Psoas muscle (tissue), 8 donors: ENCODE data around the gene RNLS. TPM values are rescaled to one million over a fixed set of nuclear protein-coding genes. Genes with fewer than 3 reads are reported as not detected.

ENCODE experiments used
- ATAC-seq, 4 donors: fragments of 200-7000 bp; cut with Tn5 transposase; one replicate each; pipeline ENCODE4 v1.9.1; 2020; ENCODE audit warnings: moderate library complexity in 3 of 4, mild to moderate bottlenecking in 2 of 4
- DNase-seq, 2 donors: peaks; one replicate each; pipeline ENCODE4 v3.0.0-alpha.2; 2020
- H3K27ac ChIP-seq: fragments of 200-600 bp; one replicate; pipeline ENCODE4 v1.8.0; 2022
- H3K27me3 ChIP-seq, 3 donors: fragments of 200-600 bp in 1 of 3; one replicate each; pipeline versions ENCODE4 v1.6.1 to v1.8.0; 2013 to 2022; ENCODE audit warnings: low read length in 2 of 3, mild to moderate bottlenecking in 2 of 3, moderate library complexity in 1 of 3; ENCODE audit not compliant: insufficient read depth in 3 of 3
- H3K36me3 ChIP-seq, 2 donors: fragments of 200-600 bp in 1 of 2; one replicate each; pipeline versions ENCODE4 v1.6.1 to v1.8.0; 2013 to 2022; ENCODE audit warnings: low read depth in 1 of 2, mild to moderate bottlenecking in 1 of 2, moderate library complexity in 1 of 2; ENCODE audit not compliant: insufficient read depth in 1 of 2
- H3K4me1 ChIP-seq: fragments of 200-600 bp; one replicate; pipeline ENCODE4 v1.8.0; 2022
- H3K4me3 ChIP-seq: fragments of 200-600 bp; one replicate; pipeline ENCODE4 v1.8.0; 2022; ENCODE audit warnings: mild to moderate bottlenecking
- H3K9me3 ChIP-seq: fragments of 200-600 bp; one replicate; pipeline ENCODE4 v1.8.0; 2022
- WGBS, 3 donors: extraction: QIAGEN DNeasy Blood & Tissue Kit; methylation state at CpG; one replicate each; pipeline versions ENCODE4 v1.1.6 to v1.1.7; 2013; 5-methylcytosine and 5-hydroxymethylcytosine counted together
- intact Hi-C, 2 donors: fragments of 100-400 bp; cut with DNase I; formaldehyde crosslinking; loops; one replicate each; pipeline versions ENCODE4 v1.11.0 to v1.14.2; 2022
- polyA plus RNA-seq, 3 donors: library from polyadenylated mRNA; stranded (reverse); fragments of 200-250 nt; gene quantifications; one replicate each; pipeline ENCODE4 v1.2.3, GENCODE V29; 2013
- total RNA-seq, 4 donors: library from RNA; stranded (reverse); fragmentation: NEBNext Ultra II Directional in 2 of 4; extraction: Animal tissue kit (Norgen Biotek cat#: 25700) in 2 of 4; gene quantifications; one replicate each; pipeline versions ENCODE4 v1.2.1 to v1.2.4, GENCODE V29; 2021 to 2023
- TF ChIP-seq, protein P1 (sequence below): fragments of 200-600 bp; IDR thresholded peaks from one replicate; pipeline ENCODE4 v1.8.0; 2022; ENCODE audit warnings: antibody characterized with exemption
- donor health status: healthy with polysubstance abuse.
- donor health status: DM: no; HTN: no; CAD: no; lungs with moderate emphysema.
- donor health status: Bipolar disorder and iron deficiency.
- donor health status: healthy.
- donor health status: DM: yes; HTN: yes; CAD: no.
- donor health status: DM: no; HTN: no; CAD: no.
- donor health status: DM: no; HTN: no; CAD: no.
- donor health status: DM: yes; HTN: yes; CAD: no.

RNLS gene
- total and polyA plus RNA-seq, 7 donors = 3.0 to 9.2 (median 6.7) TPM

DNA sequence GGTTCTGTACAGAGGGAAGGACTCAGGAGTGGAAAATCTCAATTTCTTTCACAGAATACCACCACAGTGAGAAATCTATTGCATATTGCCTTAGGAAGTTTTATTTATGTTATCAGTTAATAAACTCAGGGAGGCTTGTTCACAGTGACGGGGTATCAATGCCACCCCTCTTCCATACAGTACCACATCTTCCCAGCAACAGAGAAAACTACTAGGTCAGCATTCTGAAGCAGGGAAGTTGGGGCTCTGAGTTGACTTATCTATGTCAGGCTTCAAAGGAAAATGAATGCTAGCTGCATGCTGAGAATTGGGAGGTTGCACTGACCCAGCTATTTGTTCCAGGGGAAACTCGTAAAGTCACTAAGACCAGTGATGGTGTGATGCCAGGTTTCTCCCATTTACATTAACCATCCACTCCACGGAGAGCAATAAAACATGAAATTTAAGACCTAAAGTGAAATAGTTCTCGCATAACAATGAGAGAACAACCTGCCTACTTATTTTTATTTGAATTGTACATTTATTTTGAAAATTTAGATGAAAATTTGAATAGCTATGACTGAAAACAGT, 266.7 kb downstream of the RNLS start:
- Histone ChIP-seq H3K4me1 (no peaks in the 10 kb centered on the region), H3K27ac (no peak overlapping the region), H3K36me3 (no peaks in the 10 kb centered on the region), H3K27me3 (no peaks in the 10 kb centered on the region), H3K4me3 (no peak overlapping the region), H3K9me3 (peaks cover 26% of the 10 kb centered on the region)
- ATAC-seq (no peak), DNase-seq (no peak)
- intact Hi-C loops = no loop called here
- TF ChIP-seq, protein P1, sequence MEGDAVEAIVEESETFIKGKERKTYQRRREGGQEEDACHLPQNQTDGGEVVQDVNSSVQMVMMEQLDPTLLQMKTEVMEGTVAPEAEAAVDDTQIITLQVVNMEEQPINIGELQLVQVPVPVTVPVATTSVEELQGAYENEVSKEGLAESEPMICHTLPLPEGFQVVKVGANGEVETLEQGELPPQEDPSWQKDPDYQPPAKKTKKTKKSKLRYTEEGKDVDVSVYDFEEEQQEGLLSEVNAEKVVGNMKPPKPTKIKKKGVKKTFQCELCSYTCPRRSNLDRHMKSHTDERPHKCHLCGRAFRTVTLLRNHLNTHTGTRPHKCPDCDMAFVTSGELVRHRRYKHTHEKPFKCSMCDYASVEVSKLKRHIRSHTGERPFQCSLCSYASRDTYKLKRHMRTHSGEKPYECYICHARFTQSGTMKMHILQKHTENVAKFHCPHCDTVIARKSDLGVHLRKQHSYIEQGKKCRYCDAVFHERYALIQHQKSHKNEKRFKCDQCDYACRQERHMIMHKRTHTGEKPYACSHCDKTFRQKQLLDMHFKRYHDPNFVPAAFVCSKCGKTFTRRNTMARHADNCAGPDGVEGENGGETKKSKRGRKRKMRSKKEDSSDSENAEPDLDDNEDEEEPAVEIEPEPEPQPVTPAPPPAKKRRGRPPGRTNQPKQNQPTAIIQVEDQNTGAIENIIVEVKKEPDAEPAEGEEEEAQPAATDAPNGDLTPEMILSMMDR = no peak
- WGBS, 3 donors = 68 to 77% (median 72%) methylated on average over 4 of the region's 4 CpGs

DNA sequence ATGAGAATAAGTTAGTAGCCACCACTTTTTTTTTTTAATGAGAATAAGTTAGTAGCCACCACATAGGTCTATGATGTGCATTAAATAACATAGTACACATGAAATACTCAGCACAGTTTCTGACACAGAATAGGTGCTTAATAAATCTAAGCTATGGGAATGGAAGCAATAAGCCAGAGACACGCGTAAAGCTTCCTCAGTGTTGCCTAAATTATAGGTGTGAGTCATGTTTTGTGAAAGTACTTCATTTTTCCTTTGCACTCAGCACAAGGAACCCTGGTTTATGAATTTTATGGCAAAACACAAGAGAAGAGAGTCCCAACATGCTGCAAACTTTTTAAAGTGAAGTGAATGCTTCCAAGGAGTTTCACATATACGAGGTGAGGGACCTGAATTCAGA, 267.4 kb downstream of the RNLS start:
- 92 to 97% (median 95%) methylated on average over 3 of the region's 3 CpGs for WGBS, 3 donors
- intact Hi-C loops = no loop called here

DNA sequence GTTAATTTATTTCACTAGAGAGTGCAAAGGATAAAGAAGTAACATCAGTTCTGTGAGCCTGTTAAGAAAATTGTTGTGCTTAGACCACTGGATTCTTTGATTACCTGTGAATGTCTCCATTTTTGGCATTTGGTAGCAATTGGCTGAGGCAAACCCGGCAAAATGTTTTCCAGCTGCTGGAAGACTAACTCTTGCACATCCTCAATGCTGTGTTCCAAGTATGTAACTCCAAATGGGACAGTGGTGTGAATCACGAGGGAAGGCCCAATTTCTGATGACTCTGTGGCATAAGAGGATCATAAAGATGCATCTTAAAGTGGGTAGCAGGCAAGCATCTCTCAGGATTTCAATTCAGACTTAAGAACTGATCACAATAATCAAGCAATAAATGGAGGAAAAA, 268.8 kb downstream of the RNLS start:
- TF ChIP-seq, protein P1 = no peak
- Histone ChIP-seq H3K9me3 (peaks cover 6% of the 10 kb centered on the region), H3K27me3 (no peaks in the 10 kb centered on the region), H3K36me3 (no peaks in the 10 kb centered on the region), H3K4me1 (no peaks in the 10 kb centered on the region), H3K27ac (no peak overlapping the region), H3K4me3 (no peak overlapping the region)
- DNase-seq (no peak), ATAC-seq (peak in 1 of 4 donors; percentile 35)
- intact Hi-C loops = no loop called here
- WGBS, 3 donors = 25 to 40% (median 33%) methylated on average over 2 of the region's 2 CpGs

More for the DNA sequence above, 267.4 kb downstream of the RNLS start:
- no peaks in the 10 kb centered on the region for H3K27me3 ChIP-seq
- no peak overlapping the region for H3K4me3 ChIP-seq
- peaks cover 20% of the 10 kb centered on the region for H3K9me3 ChIP-seq
- DNase-seq = no peak
- no peak overlapping the region for H3K27ac ChIP-seq
- no peak for ATAC-seq
- no peaks in the 10 kb centered on the region for H3K4me1 ChIP-seq
- TF ChIP-seq, protein P1 = no peak
- no peaks in the 10 kb centered on the region for H3K36me3 ChIP-seq

DNA sequence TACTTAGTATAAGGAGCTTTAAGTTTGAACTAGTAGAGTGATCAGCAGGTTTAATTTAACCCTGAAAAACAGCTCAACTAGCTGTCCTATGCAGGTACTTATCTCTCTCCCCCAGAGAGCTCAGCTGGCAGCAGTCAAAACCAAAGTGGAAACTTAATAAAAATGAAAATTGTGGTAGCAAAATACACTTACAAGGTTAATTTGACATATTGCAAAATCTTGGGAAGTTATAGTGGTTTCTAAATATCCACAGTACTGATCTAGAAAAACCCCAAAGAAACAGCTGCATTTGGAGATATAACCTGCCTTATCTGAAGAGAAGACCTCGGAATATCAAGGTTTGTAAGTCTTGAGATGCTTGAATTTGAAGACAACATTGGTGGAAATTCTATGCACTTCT, 269.2 kb downstream of the RNLS start:
- DNase-seq (no peak), ATAC-seq (no peak)
- 86 to 97% (median 92%) methylated on average over 1 of the region's 1 CpG for WGBS, 3 donors
- intact Hi-C loops = no loop called here
- Histone ChIP-seq H3K36me3 (no peaks in the 10 kb centered on the region), H3K27me3 (no peaks in the 10 kb centered on the region), H3K9me3 (peaks cover under 1% of the 10 kb centered on the region), H3K27ac (no peak overlapping the region), H3K4me3 (no peak overlapping the region), H3K4me1 (no peaks in the 10 kb centered on the region)
- TF ChIP-seq, protein P1 = no peak

DNA sequence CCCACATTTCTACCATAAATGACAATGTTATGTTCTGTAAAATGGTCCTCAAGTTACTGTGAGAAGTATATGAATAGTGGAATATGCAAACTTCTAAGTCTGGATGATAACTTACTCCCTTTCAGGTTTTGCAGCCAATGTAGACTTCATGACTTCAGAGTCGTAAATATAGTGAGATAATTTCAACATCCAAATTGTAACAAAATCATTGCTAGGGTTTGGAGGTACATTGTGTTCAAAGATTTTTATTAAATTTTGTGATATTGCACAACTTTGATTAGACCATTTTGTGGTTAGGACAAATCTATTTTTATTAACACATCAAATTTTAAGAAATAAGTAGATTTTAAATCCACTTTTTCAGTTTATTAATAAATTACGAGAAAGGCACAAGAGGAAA, 270.3 kb downstream of the RNLS start:
- Histone ChIP-seq H3K36me3 (no peaks in the 10 kb centered on the region), H3K4me3 (no peak overlapping the region), H3K9me3 (no peaks in the 10 kb centered on the region), H3K27ac (no peak overlapping the region), H3K27me3 (no peaks in the 10 kb centered on the region), H3K4me1 (no peaks in the 10 kb centered on the region)
- DNase-seq (no peak), ATAC-seq (peak in 1 of 4 donors; percentile 43)
- intact Hi-C loops = no loop called here
- TF ChIP-seq, protein P1 = no peak
- WGBS, 3 donors = 84 to 94% (median 89%) methylated on average over 2 of the region's 2 CpGs
